ENCODE measurements around the gene MT2A.

DNA sequence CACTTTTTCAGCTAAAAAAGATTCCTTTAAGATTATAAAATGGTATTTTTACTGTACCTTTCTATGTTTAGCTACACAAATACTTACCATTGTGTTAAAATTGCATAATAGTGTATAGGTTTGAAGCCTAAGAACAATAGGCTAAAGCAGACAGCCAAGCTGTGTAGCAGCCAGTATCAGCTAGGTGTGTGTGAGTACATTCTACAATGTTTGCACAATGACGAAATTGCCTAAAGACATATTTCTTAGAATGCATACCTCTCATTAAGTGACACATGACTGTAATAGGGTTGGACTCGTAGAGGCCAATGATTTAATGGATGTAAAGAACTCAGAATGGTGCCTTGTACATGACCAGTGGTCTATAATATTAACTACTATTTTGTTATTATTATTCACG, 41.4 kb downstream of the MT2A start:
- TF ChIP-seq POLR2A (IDR thresholded peaks at IDR 0.05; ENCODE audit: low read length) = no peak
- no peak for TF ChIP-seq GATA1 (IDR thresholded peaks at IDR 0.05; ENCODE audit: low read depth, low read length)
